Tibial nerve (tissue), 3 donors: ENCODE results near the gene MYOZ3.

Experiments used
- CTCF ChIP-seq, 5 experiments: fragments of 200-600 bp in 3 of 5; fragments of 450-650 bp in 2 of 5; sonication (generic) in 3 of 5; IDR thresholded peaks; one replicate each; pipeline ENCODE4 v1.5.1; 2016 to 2019; ENCODE audit warnings: antibody characterized with exemption in 5 of 5, mild to moderate bottlenecking in 3 of 5, moderate library complexity in 2 of 5
- POLR2A ChIP-seq, 2 donors: fragments of 450-650 bp; IDR thresholded peaks; one replicate each; pipeline ENCODE4 v1.6.1; 2017; ENCODE audit warnings: antibody characterized with exemption in 2 of 2, mild to moderate bottlenecking in 2 of 2, moderate library complexity in 2 of 2

GRCh38 chr5:150650021-150651006 lies 10.7 kb upstream of the MYOZ3 start:
- no peak for TF ChIP-seq POLR2A (IDR thresholded peaks at IDR 0.05)
- TF ChIP-seq CTCF (IDR thresholded peaks at IDR 0.05), result no peak
